ENCODE measurements around the gene CAPN9. TPM values are rescaled to one million over a fixed set of nuclear protein-coding genes. Genes with fewer than 3 reads are reported as not detected.

Gene CAPN9
- polyA plus RNA-seq, 1 donor (not counting 4 experiments of a cell fraction or from before 2014, with no cell fraction given), result not detected

DNA sequence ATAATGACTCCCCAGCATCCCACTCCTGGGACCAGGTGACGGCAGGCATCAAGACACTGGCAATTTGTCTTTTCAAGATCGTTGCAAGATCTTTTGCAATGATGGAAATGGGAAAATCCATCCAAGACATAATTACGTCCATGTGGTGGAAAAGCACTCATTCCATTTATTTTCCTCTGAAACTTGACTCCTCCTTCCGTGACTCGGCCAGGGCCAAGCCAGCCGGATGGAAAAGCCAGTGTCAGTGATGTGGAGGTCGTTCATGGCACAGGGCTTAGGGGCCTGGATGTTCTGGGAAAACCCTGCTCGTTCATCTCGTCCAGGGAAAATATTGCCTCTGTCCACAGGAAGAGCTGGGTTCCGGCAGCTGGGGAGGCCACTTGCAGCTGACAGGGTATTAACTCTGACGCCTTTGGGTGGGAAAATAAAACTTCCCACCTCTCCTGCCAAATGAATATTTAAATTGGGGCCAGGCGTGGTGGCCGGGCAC is 74.9 kb downstream of the CAPN9 start:
- Histone ChIP-seq H3K79me2 (ENCODE audit: control insufficient read depth, insufficient read depth, low read length) (no peaks in the 10 kb centered on the region), H3K9me3 (ENCODE audit: control insufficient read depth, low read depth, low read length) (no peaks in the 10 kb centered on the region), H3K4me1 (ENCODE audit: control insufficient read depth, extremely low read depth, insufficient read depth, low read length) (peaks cover 4% of the 10 kb centered on the region), H3K9me1 (ENCODE audit: control insufficient read depth, extremely low read depth, insufficient read depth, low read length) (no peaks in the 10 kb centered on the region), H3K4me3 (ENCODE audit: control insufficient read depth in 2 of 3, extremely low read depth in 1 of 3, insufficient read depth in 2 of 3, low read depth in 1 of 3, low read length in 3 of 3) (no peak overlapping the region), H3K4me2 (ENCODE audit: control insufficient read depth, extremely low read depth, insufficient read depth, low read depth, low read length) (no peak overlapping the region), H3K27me3 (ENCODE audit: control insufficient read depth, extremely low read depth, insufficient read depth, low read length) (peaks cover 3% of the 10 kb centered on the region), H4K20me1 (ENCODE audit: control insufficient read depth, extremely low read depth, insufficient read depth, low read length) (no peaks in the 10 kb centered on the region), H3K27ac (ENCODE audit: control insufficient read depth, insufficient read depth, low read length) (no peak overlapping the region), H2AFZ (ENCODE audit: control insufficient read depth, low read length) (no peak overlapping the region), H3K36me3 (ENCODE audit: control insufficient read depth in 2 of 2, extremely low read depth in 1 of 2, insufficient read depth in 2 of 2, low read length in 2 of 2) (no peaks in the 10 kb centered on the region), H3K9ac (ENCODE audit: control insufficient read depth, extremely low read depth, insufficient read depth, low read length) (no peak overlapping the region)
- DNase-seq (ENCODE audit: low read depth, low spot score), result no peak
- TF ChIP-seq, protein P1, sequence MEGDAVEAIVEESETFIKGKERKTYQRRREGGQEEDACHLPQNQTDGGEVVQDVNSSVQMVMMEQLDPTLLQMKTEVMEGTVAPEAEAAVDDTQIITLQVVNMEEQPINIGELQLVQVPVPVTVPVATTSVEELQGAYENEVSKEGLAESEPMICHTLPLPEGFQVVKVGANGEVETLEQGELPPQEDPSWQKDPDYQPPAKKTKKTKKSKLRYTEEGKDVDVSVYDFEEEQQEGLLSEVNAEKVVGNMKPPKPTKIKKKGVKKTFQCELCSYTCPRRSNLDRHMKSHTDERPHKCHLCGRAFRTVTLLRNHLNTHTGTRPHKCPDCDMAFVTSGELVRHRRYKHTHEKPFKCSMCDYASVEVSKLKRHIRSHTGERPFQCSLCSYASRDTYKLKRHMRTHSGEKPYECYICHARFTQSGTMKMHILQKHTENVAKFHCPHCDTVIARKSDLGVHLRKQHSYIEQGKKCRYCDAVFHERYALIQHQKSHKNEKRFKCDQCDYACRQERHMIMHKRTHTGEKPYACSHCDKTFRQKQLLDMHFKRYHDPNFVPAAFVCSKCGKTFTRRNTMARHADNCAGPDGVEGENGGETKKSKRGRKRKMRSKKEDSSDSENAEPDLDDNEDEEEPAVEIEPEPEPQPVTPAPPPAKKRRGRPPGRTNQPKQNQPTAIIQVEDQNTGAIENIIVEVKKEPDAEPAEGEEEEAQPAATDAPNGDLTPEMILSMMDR (optimal IDR thresholded peaks at IDR 0.05 in 1 of 3, IDR thresholded peaks at IDR 0.05 in 1 of 3, conservative IDR thresholded peaks at IDR 0.05 in 1 of 3; ENCODE audit: extremely low read depth in 1 of 3, insufficient read depth in 2 of 3, low read length in 3 of 3), result no peak
- no peak for TF ChIP-seq EZH2 (IDR thresholded peaks at IDR 0.05; ENCODE audit: low read length)
- dilution Hi-C loops (cut with MboI; ENCODE audit: extremely low pct_ligation_motif_present, low sequenced_read_pairs), result no loop called here
- FAIRE-seq, result no peak

DNA sequence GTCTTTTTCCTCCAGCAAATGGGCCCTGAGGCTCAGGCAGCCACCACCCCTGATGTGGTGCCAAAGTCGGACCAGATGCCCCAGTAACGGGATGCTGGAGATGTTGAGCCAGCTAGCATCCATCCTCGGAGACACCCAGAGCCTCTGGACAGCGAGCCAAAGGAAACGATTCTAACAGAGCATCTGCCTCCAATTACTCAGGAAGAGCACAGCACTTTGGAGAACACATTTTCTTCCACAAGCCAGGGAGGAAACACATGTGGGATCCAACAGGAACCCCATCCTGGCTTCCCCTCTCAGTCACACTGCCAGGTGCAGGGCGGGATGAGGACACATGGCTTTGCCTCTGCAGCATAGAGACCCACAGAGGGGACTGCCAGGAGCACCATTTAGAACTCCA is 76.2 kb downstream of the CAPN9 start:
- Histone ChIP-seq H3K27me3 (ENCODE audit: control insufficient read depth, extremely low read depth, insufficient read depth, low read length) (peaks cover 2% of the 10 kb centered on the region), H3K36me3 (ENCODE audit: control insufficient read depth in 2 of 2, extremely low read depth in 1 of 2, insufficient read depth in 2 of 2, low read length in 2 of 2) (no peaks in the 10 kb centered on the region), H3K9ac (ENCODE audit: control insufficient read depth, extremely low read depth, insufficient read depth, low read length) (no peak overlapping the region), H3K4me3 (ENCODE audit: control insufficient read depth in 2 of 3, extremely low read depth in 1 of 3, insufficient read depth in 2 of 3, low read depth in 1 of 3, low read length in 3 of 3) (no peak overlapping the region), H4K20me1 (ENCODE audit: control insufficient read depth, extremely low read depth, insufficient read depth, low read length) (no peaks in the 10 kb centered on the region), H3K9me3 (ENCODE audit: control insufficient read depth, low read depth, low read length) (no peaks in the 10 kb centered on the region), H3K4me2 (ENCODE audit: control insufficient read depth, extremely low read depth, insufficient read depth, low read depth, low read length) (no peak overlapping the region), H2AFZ (ENCODE audit: control insufficient read depth, low read length) (no peak overlapping the region), H3K27ac (ENCODE audit: control insufficient read depth, insufficient read depth, low read length) (no peak overlapping the region), H3K4me1 (ENCODE audit: control insufficient read depth, extremely low read depth, insufficient read depth, low read length) (peaks cover 4% of the 10 kb centered on the region), H3K9me1 (ENCODE audit: control insufficient read depth, extremely low read depth, insufficient read depth, low read length) (no peaks in the 10 kb centered on the region), H3K79me2 (ENCODE audit: control insufficient read depth, insufficient read depth, low read length) (no peaks in the 10 kb centered on the region)
- FAIRE-seq (no peak), DNase-seq (ENCODE audit: low read depth, low spot score) (no peak)
- dilution Hi-C loops (cut with MboI; ENCODE audit: extremely low pct_ligation_motif_present, low sequenced_read_pairs), result no loop called here
- no peak for TF ChIP-seq EZH2 (IDR thresholded peaks at IDR 0.05; ENCODE audit: low read length)
- TF ChIP-seq, protein P1 (optimal IDR thresholded peaks at IDR 0.05 in 1 of 3, IDR thresholded peaks at IDR 0.05 in 1 of 3, conservative IDR thresholded peaks at IDR 0.05 in 1 of 3; ENCODE audit: extremely low read depth in 1 of 3, insufficient read depth in 2 of 3, low read length in 3 of 3), result no peak
